Activated naive CD4-positive, alpha-beta T cell treated with anti-CD3 and anti-CD28 coated beads, Interleukin-2, amount 50 U/mL, for 72 hours (primary cell): ENCODE data around the gene UTRN. TPM values are rescaled to one million over a fixed set of nuclear protein-coding genes. Genes with fewer than 3 reads are reported as not detected.

Experiments
- ATAC-seq, 2 donors: fragments of 150-1000 bp; cut with Tn5 transposase; 2 replicates each; pipeline ENCODE4 v1.10.0; 2021; ENCODE audit warnings: mild to moderate bottlenecking in 2 of 2, moderate library complexity in 2 of 2
- DNase-seq, 2 donors: peaks; one replicate each; pipeline ENCODE4 v3.0.0; 2021 to 2022; ENCODE audit warnings: low spot score in 2 of 2
- H3K27ac Mint-ChIP-seq, 2 donors: one replicate each; pipeline ENCODE4 v1.8.0; 2022; ENCODE audit warnings: mild to moderate bottlenecking in 2 of 2, mixed read lengths in 2 of 2
- H3K36me3 Mint-ChIP-seq, 2 donors: one replicate each; pipeline ENCODE4 v1.8.0; 2022; ENCODE audit warnings: mixed read lengths in 2 of 2
- H3K9me3 Mint-ChIP-seq, 2 donors: one replicate each; pipeline ENCODE4 v1.8.0; 2022; ENCODE audit warnings: mixed read lengths in 2 of 2
- total RNA-seq, 2 donors: library from RNA; stranded (reverse); gene quantifications; one replicate each; pipeline ENCODE4 v1.2.3, GENCODE V29; 2022

The UTRN gene
- total RNA-seq: 10 to 100 TPM; 56.9 to 63.4 TPM

GRCh38 chr6:144284783-144285547 is at the start of gene UTRN:
TSS of gene UTRN (plus strand) at chr6:144285335. CDS start at chr6:144291829, 6,494 bp downstream.
- ATAC-seq: peak; percentile 72 to 84
- peak; percentile 50 to 80 for DNase-seq
- Mint-ChIP-seq H3K9me3 (no peaks in the 10 kb centered on the region), H3K27ac (peak within 1 kb of the TSS; percentile 82 to 86), H3K36me3 (peaks cover 8 to 15% of the 10 kb centered on the region in 2 donors)

- Mint-ChIP-seq H3K27ac (peak overlapping the region in 1 of 2 donors; percentile 14), H3K9me3 (peaks cover 4 to 21% of the 10 kb centered on the region in 2 donors), H3K36me3 (peaks cover 7 to 22% of the 10 kb centered on the region in 2 donors)
- DNase-seq (no peak), ATAC-seq (no peak)
Measured at GRCh38 chr6:144244688-144245087, 40.4 kb upstream of the UTRN start.

GRCh38 chr6:144246988-144247387 is 38.1 kb upstream of the UTRN start:
- peaks cover 7 to 22% of the 10 kb centered on the region in 2 donors for H3K36me3 Mint-ChIP-seq
- ATAC-seq (no peak), DNase-seq (no peak)
- peaks cover 4 to 21% of the 10 kb centered on the region in 2 donors for H3K9me3 Mint-ChIP-seq
- H3K27ac Mint-ChIP-seq: peak overlapping the region in 1 of 2 donors; percentile 26

- H3K27ac Mint-ChIP-seq: peak overlapping the region; percentile 64 to 95
- ATAC-seq (peak; percentile 80 to 88), DNase-seq (peak in 1 of 2 donors; percentile 31)
- H3K36me3 Mint-ChIP-seq: peaks cover 7 to 22% of the 10 kb centered on the region in 2 donors
- peaks cover 4 to 21% of the 10 kb centered on the region in 2 donors for H3K9me3 Mint-ChIP-seq
Measured at GRCh38 chr6:144248003-144248402, 37.1 kb upstream of the UTRN start.

GRCh38 chr6:144248476-144249301 is 36.4 kb upstream of the UTRN start:
- H3K9me3 Mint-ChIP-seq: peaks cover 4 to 18% of the 10 kb centered on the region in 2 donors
- ATAC-seq (peak; percentile 71 to 84), DNase-seq (peak in 1 of 2 donors; percentile 28)
- peak overlapping the region; percentile 64 to 95 for H3K27ac Mint-ChIP-seq
- H3K36me3 Mint-ChIP-seq: peaks cover 7 to 17% of the 10 kb centered on the region in 2 donors

- ATAC-seq (no peak), DNase-seq (no peak)
- Mint-ChIP-seq H3K27ac (no peak overlapping the region), H3K36me3 (peaks cover 7 to 16% of the 10 kb centered on the region in 2 donors), H3K9me3 (peaks cover 4 to 16% of the 10 kb centered on the region in 2 donors)
Measured at GRCh38 chr6:144250276-144250675, 34.9 kb upstream of the UTRN start.

- no peak for DNase-seq
- ATAC-seq: no peak
- Mint-ChIP-seq H3K9me3 (peaks cover 0 to 3% of the 10 kb centered on the region in 2 donors), H3K36me3 (peaks cover 0 to 4% of the 10 kb centered on the region in 2 donors), H3K27ac (no peak overlapping the region)
Measured at GRCh38 chr6:144252259-144252658, 32.9 kb upstream of the UTRN start.

- no peak for DNase-seq
- Mint-ChIP-seq H3K36me3 (peaks cover 0 to 8% of the 10 kb centered on the region in 2 donors), H3K9me3 (peaks cover 0 to 8% of the 10 kb centered on the region in 2 donors), H3K27ac (no peak overlapping the region)
- no peak for ATAC-seq
Measured at GRCh38 chr6:144259986-144260385, 25.1 kb upstream of the UTRN start.

- H3K36me3 Mint-ChIP-seq: no peaks in the 10 kb centered on the region
- no peak overlapping the region for H3K27ac Mint-ChIP-seq
- no peaks in the 10 kb centered on the region for H3K9me3 Mint-ChIP-seq
- no peak for DNase-seq
- no peak for ATAC-seq
Measured at GRCh38 chr6:144262470-144263369, 22.4 kb upstream of the UTRN start.

GRCh38 chr6:144263786-144264185 is 21.3 kb upstream of the UTRN start:
- H3K9me3 Mint-ChIP-seq: no peaks in the 10 kb centered on the region
- DNase-seq (no peak), ATAC-seq (no peak)
- H3K27ac Mint-ChIP-seq: no peak overlapping the region
- no peaks in the 10 kb centered on the region for H3K36me3 Mint-ChIP-seq

GRCh38 chr6:144264270-144265060 is 20.7 kb upstream of the UTRN start:
- Mint-ChIP-seq H3K27ac (no peak overlapping the region), H3K9me3 (no peaks in the 10 kb centered on the region), H3K36me3 (no peaks in the 10 kb centered on the region)
- no peak for DNase-seq
- ATAC-seq: no peak

- no peaks in the 10 kb centered on the region for H3K9me3 Mint-ChIP-seq
- no peaks in the 10 kb centered on the region for H3K36me3 Mint-ChIP-seq
- DNase-seq: no peak
- ATAC-seq: no peak
- H3K27ac Mint-ChIP-seq: no peak overlapping the region
Measured at GRCh38 chr6:144265061-144265357, 20.1 kb upstream of the UTRN start.

GRCh38 chr6:144265390-144265789 is 19.7 kb upstream of the UTRN start:
- Mint-ChIP-seq H3K9me3 (no peaks in the 10 kb centered on the region), H3K36me3 (no peaks in the 10 kb centered on the region), H3K27ac (no peak overlapping the region)
- no peak for DNase-seq
- ATAC-seq: no peak

- no peak for ATAC-seq
Measured at GRCh38 chr6:144266091-144266649, 19.0 kb upstream of the UTRN start.

GRCh38 chr6:144268794-144269349 is 16.3 kb upstream of the UTRN start:
- H3K27ac Mint-ChIP-seq: no peak overlapping the region
- no peaks in the 10 kb centered on the region for H3K9me3 Mint-ChIP-seq
- DNase-seq (no peak), ATAC-seq (no peak)
- H3K36me3 Mint-ChIP-seq: peaks cover 0 to 6% of the 10 kb centered on the region in 2 donors

More at GRCh38 chr6:144266091-144266649, 19.0 kb upstream of the UTRN start:
- H3K27ac Mint-ChIP-seq: no peak overlapping the region
- H3K36me3 Mint-ChIP-seq: peaks cover 0 to under 1% of the 10 kb centered on the region in 2 donors
- no peak for DNase-seq
- H3K9me3 Mint-ChIP-seq: no peaks in the 10 kb centered on the region
